Measurements from ENCODE around the gene TMEFF2. TPM values are rescaled to one million over a fixed set of nuclear protein-coding genes. Genes with fewer than 3 reads are reported as not detected.
"Not testable (repeated sequence)": the region's sequence is repeated elsewhere in the genome, so short reads cannot be mapped to it uniquely, and the experiment has no call there.

TMEFF2 gene
- total and polyA plus RNA-seq, 3 experiments from 2014 or later = not detected

- Histone ChIP-seq H3K27me3 (ENCODE audit: insufficient read depth, low read length, poor library complexity, severe bottlenecking) (no peaks in the 10 kb centered on the region), H3K36me3 (ENCODE audit: insufficient read depth, low read length) (no peaks in the 10 kb centered on the region), H3K9me3 (ENCODE audit: low read length) (no peaks in the 10 kb centered on the region), H3K27ac (ENCODE audit: low read depth, low read length) (no peak overlapping the region), H3K4me3 (ENCODE audit: low read length) (no peak overlapping the region), H3K4me1 (ENCODE audit: insufficient read depth, low read length) (no peaks in the 10 kb centered on the region)
- Mint-ChIP-seq H3K27ac (no peak overlapping the region), H3K4me3 (no peak overlapping the region), H3K27me3 (peaks cover 0 to 8% of the 10 kb centered on the region in 2 donors), H3K9me3 (peaks cover 0 to 3% (median 0%) of the 10 kb centered on the region in 5 donors), H3K4me1 (no peaks in the 10 kb centered on the region), H3K36me3 (no peaks in the 10 kb centered on the region)
- ChIA-PET POLR2A (no interaction called here), CTCF (no interaction called here)
- no peak for DNase-seq
Observed at GRCh38 chr2:191923652-191923997, 271.1 kb downstream of the TMEFF2 start.

GRCh38 chr2:191922736-191923651 lies 271.7 kb downstream of the TMEFF2 start:
- Mint-ChIP-seq H3K4me3 (no peak overlapping the region), H3K36me3 (no peaks in the 10 kb centered on the region), H3K27me3 (peaks cover 2 to 14% of the 10 kb centered on the region in 2 donors), H3K4me1 (no peaks in the 10 kb centered on the region), H3K9me3 (peaks cover 0 to 3% (median 0%) of the 10 kb centered on the region in 5 donors), H3K27ac (no peak overlapping the region)
- CTCF ChIA-PET = no interaction called here
- Histone ChIP-seq H3K27me3 (ENCODE audit: insufficient read depth, low read length, poor library complexity, severe bottlenecking) (no peaks in the 10 kb centered on the region), H3K27ac (ENCODE audit: low read depth, low read length) (no peak overlapping the region), H3K4me3 (ENCODE audit: low read length) (no peak overlapping the region), H3K9me3 (ENCODE audit: low read length) (no peaks in the 10 kb centered on the region), H3K4me1 (ENCODE audit: insufficient read depth, low read length) (no peaks in the 10 kb centered on the region), H3K36me3 (ENCODE audit: insufficient read depth, low read length) (no peaks in the 10 kb centered on the region)
- POLR2A ChIA-PET = no interaction called here
- DNase-seq = no peak

- H3K4me3 Mint-ChIP-seq; H3K9me3 Mint-ChIP-seq; H3K4me1 Mint-ChIP-seq; H3K36me3 ChIP-seq (ENCODE audit: insufficient read depth, low read length); CTCF ChIA-PET; POLR2A ChIA-PET; H3K27ac Mint-ChIP-seq; H3K27ac ChIP-seq (ENCODE audit: low read depth, low read length); H3K9me3 ChIP-seq (ENCODE audit: low read length); H3K4me1 ChIP-seq (ENCODE audit: insufficient read depth, low read length); DNase-seq; H3K4me3 ChIP-seq (ENCODE audit: low read length); H3K36me3 Mint-ChIP-seq; H3K27me3 ChIP-seq (ENCODE audit: insufficient read depth, low read length, poor library complexity, severe bottlenecking): not testable (repeated sequence)
- peaks cover 2 to 15% of the 10 kb centered on the region in 2 donors for H3K27me3 Mint-ChIP-seq
Observed at GRCh38 chr2:191921650-191922049, 273.1 kb downstream of the TMEFF2 start.

GRCh38 chr2:191920502-191920901 lies 274.2 kb downstream of the TMEFF2 start:
- Mint-ChIP-seq H3K27ac (no peak overlapping the region), H3K9me3 (peaks cover 0 to 3% (median 0%) of the 10 kb centered on the region in 5 donors), H3K36me3 (no peaks in the 10 kb centered on the region), H3K4me1 (no peaks in the 10 kb centered on the region), H3K27me3 (peaks cover 2 to 17% of the 10 kb centered on the region in 2 donors), H3K4me3 (no peak overlapping the region)
- Histone ChIP-seq H3K27ac (ENCODE audit: low read depth, low read length) (no peak overlapping the region), H3K27me3 (ENCODE audit: insufficient read depth, low read length, poor library complexity, severe bottlenecking) (no peaks in the 10 kb centered on the region), H3K4me3 (ENCODE audit: low read length) (no peak overlapping the region), H3K4me1 (ENCODE audit: insufficient read depth, low read length) (no peaks in the 10 kb centered on the region), H3K9me3 (ENCODE audit: low read length) (no peaks in the 10 kb centered on the region), H3K36me3 (ENCODE audit: insufficient read depth, low read length) (no peaks in the 10 kb centered on the region)
- no peak for DNase-seq
- CTCF ChIA-PET = no interaction called here
- POLR2A ChIA-PET = no interaction called here

GRCh38 chr2:191917967-191918651 lies 276.6 kb downstream of the TMEFF2 start:
- H3K4me1 Mint-ChIP-seq = no peaks in the 10 kb centered on the region
- no peaks in the 10 kb centered on the region for H3K9me3 ChIP-seq (ENCODE audit: low read length)
- H3K36me3 Mint-ChIP-seq = no peaks in the 10 kb centered on the region
- no peaks in the 10 kb centered on the region for H3K36me3 ChIP-seq (ENCODE audit: insufficient read depth, low read length)
- ChIA-PET CTCF (no interaction called here), POLR2A (no interaction called here)
- H3K27ac Mint-ChIP-seq = no peak overlapping the region
- no peak for DNase-seq
- no peak overlapping the region for H3K4me3 ChIP-seq (ENCODE audit: low read length)
- H3K27me3 ChIP-seq (ENCODE audit: insufficient read depth, low read length, poor library complexity, severe bottlenecking) = no peaks in the 10 kb centered on the region
- no peaks in the 10 kb centered on the region for H3K4me1 ChIP-seq (ENCODE audit: insufficient read depth, low read length)
- no peak overlapping the region for H3K27ac ChIP-seq (ENCODE audit: low read depth, low read length)
- peaks cover 2 to 20% of the 10 kb centered on the region in 2 donors for H3K27me3 Mint-ChIP-seq
- no peak overlapping the region for H3K4me3 Mint-ChIP-seq
- peaks cover 0 to 3% (median 0%) of the 10 kb centered on the region in 5 donors for H3K9me3 Mint-ChIP-seq

- ChIA-PET CTCF (no interaction called here), POLR2A (no interaction called here)
- H3K4me1 ChIP-seq (ENCODE audit: insufficient read depth, low read length) = no peaks in the 10 kb centered on the region
- Mint-ChIP-seq H3K27me3 (peaks cover 2 to 20% of the 10 kb centered on the region in 2 donors), H3K4me3 (no peak overlapping the region), H3K4me1 (no peaks in the 10 kb centered on the region), H3K9me3 (peaks cover 0 to under 1% (median 0%) of the 10 kb centered on the region in 5 donors), H3K27ac (no peak overlapping the region), H3K36me3 (no peaks in the 10 kb centered on the region)
- no peak overlapping the region for H3K27ac ChIP-seq (ENCODE audit: low read depth, low read length)
- H3K27me3 ChIP-seq (ENCODE audit: insufficient read depth, low read length, poor library complexity, severe bottlenecking) = no peaks in the 10 kb centered on the region
- no peaks in the 10 kb centered on the region for H3K9me3 ChIP-seq (ENCODE audit: low read length)
- H3K36me3 ChIP-seq (ENCODE audit: insufficient read depth, low read length) = no peaks in the 10 kb centered on the region
- DNase-seq = no peak
- H3K4me3 ChIP-seq (ENCODE audit: low read length) = no peak overlapping the region
Observed at GRCh38 chr2:191917430-191917881, 277.3 kb downstream of the TMEFF2 start.

GRCh38 chr2:191916826-191917225 lies 277.9 kb downstream of the TMEFF2 start:
- Histone ChIP-seq H3K9me3 (ENCODE audit: low read length) (no peaks in the 10 kb centered on the region), H3K36me3 (ENCODE audit: insufficient read depth, low read length) (no peaks in the 10 kb centered on the region), H3K4me3 (ENCODE audit: low read length) (no peak overlapping the region), H3K4me1 (ENCODE audit: insufficient read depth, low read length) (no peaks in the 10 kb centered on the region), H3K27ac (ENCODE audit: low read depth, low read length) (no peak overlapping the region), H3K27me3 (ENCODE audit: insufficient read depth, low read length, poor library complexity, severe bottlenecking) (no peaks in the 10 kb centered on the region)
- no peak for DNase-seq
- ChIA-PET CTCF (no interaction called here), POLR2A (no interaction called here)
- no peaks in the 10 kb centered on the region for H3K36me3 Mint-ChIP-seq
- no peak overlapping the region for H3K4me3 Mint-ChIP-seq
- peaks cover 5 to 21% of the 10 kb centered on the region in 2 donors for H3K27me3 Mint-ChIP-seq
- H3K27ac Mint-ChIP-seq = no peak overlapping the region
- H3K4me1 Mint-ChIP-seq = no peaks in the 10 kb centered on the region
- no peaks in the 10 kb centered on the region for H3K9me3 Mint-ChIP-seq

GRCh38 chr2:191915750-191916149 lies 279.0 kb downstream of the TMEFF2 start:
- Histone ChIP-seq H3K4me1 (ENCODE audit: insufficient read depth, low read length) (no peaks in the 10 kb centered on the region), H3K9me3 (ENCODE audit: low read length) (no peaks in the 10 kb centered on the region), H3K4me3 (ENCODE audit: low read length) (no peak overlapping the region), H3K36me3 (ENCODE audit: insufficient read depth, low read length) (no peaks in the 10 kb centered on the region), H3K27me3 (ENCODE audit: insufficient read depth, low read length, poor library complexity, severe bottlenecking) (no peaks in the 10 kb centered on the region), H3K27ac (ENCODE audit: low read depth, low read length) (no peak overlapping the region)
- ChIA-PET CTCF (no interaction called here), POLR2A (no interaction called here)
- no peaks in the 10 kb centered on the region for H3K36me3 Mint-ChIP-seq
- H3K4me3 Mint-ChIP-seq = no peak overlapping the region
- peaks cover 5 to 22% of the 10 kb centered on the region in 2 donors for H3K27me3 Mint-ChIP-seq
- H3K9me3 Mint-ChIP-seq = no peaks in the 10 kb centered on the region
- no peaks in the 10 kb centered on the region for H3K4me1 Mint-ChIP-seq
- H3K27ac Mint-ChIP-seq = no peak overlapping the region
- no peak for DNase-seq
